RPMI8226 (cell line): Measurements from ENCODE around the gene KRTAP5-9.
"Not testable (repeated sequence)": the region's sequence is repeated elsewhere in the genome, so short reads cannot be mapped to it uniquely, and the experiment has no call there.

Experiments used
- DNase-seq: peaks from one replicate; pipeline ENCODE4 v3.0.0-alpha.2; 2015

KRTAP5-9 gene, protein sequence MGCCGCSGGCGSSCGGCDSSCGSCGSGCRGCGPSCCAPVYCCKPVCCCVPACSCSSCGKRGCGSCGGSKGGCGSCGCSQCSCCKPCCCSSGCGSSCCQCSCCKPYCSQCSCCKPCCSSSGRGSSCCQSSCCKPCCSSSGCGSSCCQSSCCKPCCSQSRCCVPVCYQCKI

DNA sequence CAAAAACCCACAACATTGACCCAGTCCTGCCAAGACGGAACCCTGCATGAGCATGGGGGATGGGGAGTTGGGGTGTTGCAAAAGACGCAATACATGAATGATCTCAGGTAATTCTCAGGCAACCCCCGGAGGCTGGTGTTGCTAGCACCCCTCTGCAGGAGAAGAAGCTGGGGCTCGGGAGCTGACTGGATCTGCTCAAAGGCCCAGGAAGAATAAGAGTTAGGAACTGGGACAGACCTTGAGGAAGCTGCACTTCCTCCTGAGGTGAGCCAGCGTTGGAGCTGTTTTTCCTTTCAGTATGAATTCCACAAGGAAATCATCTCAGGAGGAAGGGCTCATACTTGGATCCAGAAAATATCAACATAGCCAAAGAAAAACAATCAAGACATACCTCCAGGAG is at the start of gene KRTAP5-9:
Gene KRTAP5-9, plus strand, starts transcription at position 301 of the 400 bp plus-strand sequence. CDS start 238 bp downstream, outside the sequence.
- no peak for DNase-seq

- no peak for DNase-seq
These were observed 49.1 kb upstream of the KRTAP5-9 start for GRCh38 chr11:71499125-71499524.

DNA sequence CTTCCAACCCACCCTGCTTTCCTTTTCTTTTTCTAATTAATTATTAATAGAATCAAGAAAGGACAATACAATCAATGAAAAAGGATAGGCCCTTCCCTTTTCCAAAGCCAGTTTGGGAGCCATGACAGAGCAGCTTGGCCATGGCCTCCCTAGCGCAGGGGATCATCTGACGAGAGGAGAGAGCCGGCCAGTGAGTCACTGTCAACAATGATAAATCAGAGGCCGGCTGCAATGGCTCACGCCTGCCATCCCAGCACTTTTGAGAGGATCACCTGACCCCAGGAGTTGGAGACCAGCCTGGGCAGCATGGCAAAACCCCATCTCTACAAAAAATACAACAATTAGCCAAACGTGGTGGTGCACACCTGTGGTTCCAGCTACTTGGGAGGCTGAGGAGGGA is 48.7 kb upstream of the KRTAP5-9 start:
- no peak for DNase-seq

- no peak for DNase-seq
These were observed 47.6 kb upstream of the KRTAP5-9 start for GRCh38 chr11:71500601-71501021.

GRCh38 chr11:71501071-71501985 is 46.9 kb upstream of the KRTAP5-9 start:
- DNase-seq: no peak

DNA sequence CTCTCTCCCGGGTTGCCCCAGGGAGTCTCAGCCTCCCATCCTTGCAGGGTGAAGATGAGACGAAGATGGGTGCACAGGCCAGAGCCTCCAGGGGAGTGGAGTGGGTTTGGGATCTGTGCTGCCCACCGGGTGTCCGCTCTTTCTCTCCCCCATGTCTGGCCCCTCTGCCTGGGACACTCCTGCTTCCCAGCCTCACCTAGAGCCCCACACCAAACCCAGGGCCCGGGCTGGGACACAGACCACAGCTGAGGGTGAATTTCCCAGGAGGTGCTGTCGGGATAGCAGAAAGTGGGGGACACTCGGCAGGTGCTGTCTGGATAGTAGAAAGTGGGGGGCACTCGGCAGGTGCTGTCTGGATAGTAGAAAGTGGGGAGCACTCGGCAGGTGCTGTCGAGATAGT is 46.2 kb upstream of the KRTAP5-9 start:
- no peak for DNase-seq

DNA sequence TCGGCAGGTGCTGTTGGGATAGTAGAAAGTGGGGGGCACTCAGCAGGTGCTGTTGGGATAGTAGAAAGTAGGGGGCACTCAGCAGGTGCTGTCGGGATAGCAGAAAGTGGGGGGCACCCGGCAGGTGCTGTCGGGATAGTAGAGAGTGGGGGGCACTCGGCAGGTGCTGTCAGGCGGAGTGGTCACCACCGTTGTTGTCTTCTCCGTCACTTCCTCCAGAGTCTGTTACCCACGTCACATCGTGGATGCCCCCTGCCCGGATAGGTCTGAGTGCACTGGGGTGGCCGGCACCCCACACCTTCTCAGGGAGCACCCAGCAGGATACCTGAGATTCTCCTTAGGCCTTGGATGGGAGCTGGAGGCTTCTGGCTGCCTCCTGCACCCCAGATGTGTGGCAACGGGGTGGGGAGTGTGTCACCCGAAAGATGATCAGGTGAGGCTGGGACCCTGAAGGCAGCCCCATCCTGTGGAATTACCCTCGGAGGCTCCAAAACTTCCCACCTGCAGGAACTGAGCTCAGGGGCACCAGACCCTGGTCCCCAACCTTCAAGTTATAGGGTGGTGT is 45.3 kb upstream of the KRTAP5-9 start:
- no peak for DNase-seq

- DNase-seq: no peak
These were observed 43.7 kb upstream of the KRTAP5-9 start for GRCh38 chr11:71504531-71504930.

DNA sequence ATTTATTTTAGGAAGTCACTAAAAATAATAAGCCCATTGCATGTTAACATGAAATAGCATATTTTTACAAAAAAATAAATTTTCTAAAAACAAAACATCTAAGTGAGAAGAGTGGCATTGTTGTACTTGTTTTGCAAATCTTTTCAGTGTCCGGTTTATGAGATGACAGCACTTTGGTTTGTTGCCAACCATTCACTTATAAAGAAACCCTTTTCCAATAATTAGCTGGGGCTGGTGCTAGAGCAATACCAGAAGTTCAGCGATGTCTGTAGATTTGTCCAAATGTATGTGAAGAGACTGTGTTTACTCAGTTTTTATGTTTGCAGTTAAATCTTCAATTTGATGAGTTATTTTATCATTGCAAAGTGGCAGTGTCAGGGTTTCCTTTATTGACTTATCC is 43.2 kb upstream of the KRTAP5-9 start:
- no peak for DNase-seq

DNA sequence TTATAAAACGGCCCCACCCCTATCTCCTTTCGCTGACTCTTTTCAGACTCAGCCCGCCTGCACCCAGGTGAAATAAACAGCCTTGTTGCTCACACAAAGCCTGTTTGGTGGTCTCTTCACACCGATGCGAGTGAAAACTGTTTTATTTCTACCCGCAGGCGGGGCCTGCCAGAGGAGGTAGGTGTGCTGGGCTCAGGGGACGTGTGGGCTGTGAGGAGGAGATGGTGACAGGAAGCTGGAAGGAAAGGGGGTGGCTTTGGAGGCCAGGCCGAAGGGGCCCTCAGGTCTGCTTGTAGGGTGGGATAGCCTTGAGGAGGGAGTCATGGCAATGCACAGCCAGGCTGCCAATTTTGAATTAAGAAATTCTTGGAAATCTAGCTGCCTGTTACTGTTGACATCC is 42.4 kb upstream of the KRTAP5-9 start:
- DNase-seq: no peak

- no peak for DNase-seq
These were observed 41.1 kb upstream of the KRTAP5-9 start for GRCh38 chr11:71507102-71507501.

GRCh38 chr11:71518506-71519471 is 29.4 kb upstream of the KRTAP5-9 start:
- no peak for DNase-seq

DNA sequence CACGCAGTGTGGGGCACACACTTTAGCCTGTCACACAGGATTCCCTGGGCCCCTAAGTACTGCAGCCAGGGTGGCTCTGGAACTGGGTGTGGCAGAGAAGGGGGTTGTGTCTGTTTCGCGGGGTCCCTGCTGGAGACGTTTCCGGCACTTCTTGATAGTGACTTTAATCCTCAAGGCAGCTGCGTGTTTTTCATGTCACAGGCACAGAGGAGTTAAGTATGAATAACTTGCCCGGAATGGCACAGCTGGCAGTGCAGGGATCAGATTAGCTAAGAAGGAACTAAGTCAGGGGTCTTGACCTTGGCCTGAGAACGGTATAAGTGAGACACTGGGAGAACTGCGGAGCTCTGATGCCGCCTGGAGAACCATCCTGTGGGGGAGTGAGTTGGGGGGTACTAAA is 28.7 kb upstream of the KRTAP5-9 start:
- no peak for DNase-seq

- DNase-seq: no peak
These were observed 22.9 kb upstream of the KRTAP5-9 start for GRCh38 chr11:71525188-71525937.

GRCh38 chr11:71525938-71526495 is 22.2 kb upstream of the KRTAP5-9 start:
- DNase-seq: no peak

DNA sequence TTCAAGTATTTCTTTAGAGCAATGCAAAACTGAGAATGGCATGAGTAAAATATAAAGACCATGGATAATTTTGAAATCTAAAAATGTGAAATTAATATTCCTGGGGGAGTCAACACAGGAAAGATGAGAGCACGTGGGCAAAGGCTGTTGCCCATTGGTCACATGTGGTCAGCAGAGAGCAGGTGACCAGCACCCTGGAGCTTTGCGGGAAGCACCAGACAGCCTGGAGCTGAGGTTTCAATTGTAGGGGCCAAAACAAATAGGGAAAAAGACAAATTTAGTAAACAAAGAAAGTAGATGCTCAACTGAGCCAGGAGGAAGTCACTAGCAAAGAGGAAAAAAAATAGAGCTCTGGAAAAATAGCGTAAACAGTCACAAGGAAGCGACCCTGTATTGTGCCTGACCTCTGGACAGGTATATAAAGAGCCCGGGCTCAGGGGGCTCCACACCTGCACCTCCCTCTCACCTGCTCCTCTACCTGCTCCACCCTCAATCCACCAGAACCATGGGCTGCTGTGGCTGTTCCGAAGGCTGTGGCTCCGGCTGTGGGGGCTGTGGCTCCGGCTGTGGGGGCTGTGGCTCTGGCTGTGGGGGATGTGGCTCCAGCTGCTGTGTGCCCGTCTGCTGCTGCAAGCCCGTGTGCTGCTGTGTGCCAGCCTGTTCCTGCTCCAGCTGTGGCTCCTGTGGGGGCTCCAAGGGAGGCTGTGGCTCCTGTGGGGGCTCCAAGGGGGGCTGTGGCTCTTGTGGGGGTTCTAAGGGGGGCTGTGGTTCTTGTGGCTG is 21.2 kb upstream of the KRTAP5-9 start, which contains the start of gene KRTAP5-7:
Gene KRTAP5-7, plus strand, starts transcription at position 472 of the 780 bp plus-strand sequence. Its CDS starts 34 bp downstream, at position 506.
- not testable (repeated sequence) for DNase-seq

- no peak for DNase-seq
These were observed 20.5 kb upstream of the KRTAP5-9 start for GRCh38 chr11:71527576-71528210.

DNA sequence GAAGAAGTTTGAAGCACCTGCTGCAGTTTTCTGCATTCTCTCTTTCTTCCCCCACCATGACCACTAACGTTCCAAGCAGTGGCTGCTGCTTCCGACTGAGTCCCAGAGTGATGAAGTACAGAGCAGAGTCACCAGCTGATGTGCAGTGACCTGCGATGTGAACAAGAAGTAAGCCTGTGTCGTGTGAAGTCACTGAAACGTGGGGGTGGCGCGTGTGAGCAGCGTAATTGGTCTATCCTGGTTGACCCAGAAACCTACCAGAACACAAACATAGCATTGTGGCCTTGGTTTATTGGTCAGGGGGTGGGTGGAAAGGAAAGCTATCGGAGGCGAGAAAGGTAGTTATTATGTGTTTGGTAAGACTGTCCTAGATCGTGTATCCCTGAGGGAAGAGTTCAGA is 17.6 kb upstream of the KRTAP5-9 start:
- DNase-seq: peak; percentile 5

- DNase-seq: no peak
These were observed 16.1 kb upstream of the KRTAP5-9 start for GRCh38 chr11:71532036-71532610.
